ENCODE results near the gene ERF.

DNA sequence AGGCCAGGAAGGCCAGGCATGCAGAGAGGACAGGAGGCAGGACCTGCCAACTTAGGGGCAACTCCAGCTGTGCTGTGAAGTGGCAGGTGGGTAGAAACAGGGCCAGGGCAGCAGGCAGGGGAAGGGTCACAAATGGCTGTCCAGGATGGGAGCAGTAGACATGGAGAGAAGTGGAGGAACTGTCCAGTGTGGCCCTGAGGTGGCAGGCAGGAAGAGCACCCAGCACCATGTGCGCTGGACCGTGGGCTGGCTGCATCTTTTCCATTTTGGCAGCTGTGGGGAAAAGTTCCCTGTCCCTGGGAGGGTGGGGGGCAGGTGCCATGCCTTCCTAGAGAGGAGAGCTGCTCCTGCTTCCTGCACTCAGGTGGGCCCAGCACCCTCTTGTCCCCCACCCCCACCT, 51.2 kb downstream of the ERF start:
- TF ChIP-seq CTCF (IDR thresholded peaks at IDR 0.05) (no peak), POLR2A (IDR thresholded peaks at IDR 0.05) (no peak)

Data from right lobe of liver (tissue), 4 donors.